HEK293 (cell line): ENCODE results near the gene AGAP1.

Experiments
- ATF2 ChIP-seq: fragments of 450-650 bp; formaldehyde crosslinking; IDR thresholded peaks from 2 replicates; pipeline ENCODE4 v1.5.1; 2016; ENCODE audit warnings: missing biosample characterization, missing genetic modification characterization, low read depth
- CTCF ChIP-seq: fragments of 450-650 bp; formaldehyde crosslinking; IDR thresholded peaks from 2 replicates; pipeline ENCODE4 v1.5.1; 2016; ENCODE audit warnings: missing biosample characterization, missing genetic modification characterization
- INSM2 ChIP-seq: fragments of 450-650 bp; formaldehyde crosslinking; IDR thresholded peaks from 2 replicates; pipeline ENCODE4 v1.5.1; 2016; ENCODE audit warnings: missing biosample characterization, missing genetic modification characterization
- KLF16 ChIP-seq: fragments of 450-650 bp; formaldehyde crosslinking; IDR thresholded peaks from 2 replicates; pipeline ENCODE4 v1.5.1; 2017; ENCODE audit warnings: missing biosample characterization, missing genetic modification characterization
- ZBTB17 ChIP-seq: fragments of 450-650 bp; formaldehyde crosslinking; IDR thresholded peaks from 2 replicates; pipeline ENCODE4 v1.5.1; 2016; ENCODE audit warnings: missing biosample characterization, missing genetic modification characterization
- ZBTB26 ChIP-seq: fragments of 450-650 bp; formaldehyde crosslinking; optimal IDR thresholded peaks from 2 replicates; pipeline ENCODE3; 2016; ENCODE audit warnings: missing biosample characterization, mild to moderate bottlenecking, missing genetic modification characterization
- ZBTB6 ChIP-seq: fragments of 450-650 bp; formaldehyde crosslinking; IDR thresholded peaks from 2 replicates; pipeline ENCODE4 v1.5.1; 2017; ENCODE audit warnings: missing biosample characterization, missing genetic modification characterization
- ZNF501 ChIP-seq: fragments of 450-650 bp; formaldehyde crosslinking; IDR thresholded peaks from 2 replicates; pipeline ENCODE4 v1.5.1; 2016; ENCODE audit warnings: missing biosample characterization, missing genetic modification characterization

- no peak for TF ChIP-seq INSM2
- TF ChIP-seq ATF2 (tag by site-specific recombination): no peak
- TF ChIP-seq ZBTB26 (tag by site-specific recombination): no peak
- TF ChIP-seq ZNF501: no peak
- no peak for TF ChIP-seq CTCF
- TF ChIP-seq KLF16 (tag by site-specific recombination): no peak
- TF ChIP-seq ZBTB6 (tag by site-specific recombination): no peak
- no peak for TF ChIP-seq ZBTB17
These were observed 684.4 kb downstream of the AGAP1 start for GRCh38 chr2:236177967-236178889.
